Fibroblast of villous mesenchyme (primary cell): ENCODE measurements around the gene CAMSAP1. TPM values are rescaled to one million over a fixed set of nuclear protein-coding genes. Genes with fewer than 3 reads are reported as not detected.
"Not testable (repeated sequence)": the region's sequence is repeated elsewhere in the genome, so short reads cannot be mapped to it uniquely, and the experiment has no call there.

Source experiments
- DNase-seq: peaks from one replicate; pipeline ENCODE4 v3.0.0-alpha.2; 2010; ENCODE audit warnings: low read depth
- H3K4me3 ChIP-seq: 2 replicates; pipeline ENCODE4 v1.5.1; 2011; ENCODE audit warnings: low read depth, mild to moderate bottlenecking, low read length
- total RNA-seq: library from RNA; depleted of rRNA; stranded (reverse); fragments of >200 nt; gene quantifications from 2 replicates; pipeline ENCODE4 v1.2.3, GENCODE V29; 2012
- TF ChIP-seq, protein P1 (sequence below): IDR thresholded peaks from 2 replicates; pipeline ENCODE4 v1.5.1; 2012; ENCODE audit warnings: low read depth, mild to moderate bottlenecking, low read length; ENCODE audit not compliant: insufficient read depth

Gene CAMSAP1
- total RNA-seq, 1 donor, result 23.7 TPM

DNA sequence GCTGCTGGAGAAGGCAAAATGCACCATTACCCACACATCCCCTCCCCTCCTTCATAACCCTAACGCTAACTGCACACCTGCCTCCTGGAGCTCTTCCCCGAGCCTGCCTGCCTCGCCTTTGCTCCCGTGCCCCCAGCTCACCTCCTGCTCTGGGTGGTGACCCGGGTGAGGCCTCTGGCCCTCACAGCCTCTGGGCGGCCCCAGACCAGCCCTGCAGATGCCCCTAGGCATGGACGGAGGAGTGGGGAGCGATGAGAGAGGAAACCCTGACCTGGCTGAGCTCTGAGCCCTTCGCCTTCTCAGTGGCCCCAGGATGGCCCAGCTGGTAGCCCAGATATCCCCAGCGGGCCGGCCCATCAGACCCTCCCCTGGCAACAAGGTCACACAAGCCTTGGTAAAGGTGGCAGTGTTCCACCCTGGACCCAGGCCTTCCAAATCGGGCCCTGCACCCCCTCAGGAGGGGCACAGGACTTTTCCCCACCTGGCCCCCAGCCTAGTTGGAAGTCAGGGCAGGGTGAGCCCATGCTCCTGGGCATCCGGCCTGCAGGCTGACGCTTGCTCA is 14.5 kb upstream of the CAMSAP1 start:
- TF ChIP-seq, protein P1, sequence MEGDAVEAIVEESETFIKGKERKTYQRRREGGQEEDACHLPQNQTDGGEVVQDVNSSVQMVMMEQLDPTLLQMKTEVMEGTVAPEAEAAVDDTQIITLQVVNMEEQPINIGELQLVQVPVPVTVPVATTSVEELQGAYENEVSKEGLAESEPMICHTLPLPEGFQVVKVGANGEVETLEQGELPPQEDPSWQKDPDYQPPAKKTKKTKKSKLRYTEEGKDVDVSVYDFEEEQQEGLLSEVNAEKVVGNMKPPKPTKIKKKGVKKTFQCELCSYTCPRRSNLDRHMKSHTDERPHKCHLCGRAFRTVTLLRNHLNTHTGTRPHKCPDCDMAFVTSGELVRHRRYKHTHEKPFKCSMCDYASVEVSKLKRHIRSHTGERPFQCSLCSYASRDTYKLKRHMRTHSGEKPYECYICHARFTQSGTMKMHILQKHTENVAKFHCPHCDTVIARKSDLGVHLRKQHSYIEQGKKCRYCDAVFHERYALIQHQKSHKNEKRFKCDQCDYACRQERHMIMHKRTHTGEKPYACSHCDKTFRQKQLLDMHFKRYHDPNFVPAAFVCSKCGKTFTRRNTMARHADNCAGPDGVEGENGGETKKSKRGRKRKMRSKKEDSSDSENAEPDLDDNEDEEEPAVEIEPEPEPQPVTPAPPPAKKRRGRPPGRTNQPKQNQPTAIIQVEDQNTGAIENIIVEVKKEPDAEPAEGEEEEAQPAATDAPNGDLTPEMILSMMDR, result no peak
- no peak overlapping the region for H3K4me3 ChIP-seq
- no peak for DNase-seq

DNA sequence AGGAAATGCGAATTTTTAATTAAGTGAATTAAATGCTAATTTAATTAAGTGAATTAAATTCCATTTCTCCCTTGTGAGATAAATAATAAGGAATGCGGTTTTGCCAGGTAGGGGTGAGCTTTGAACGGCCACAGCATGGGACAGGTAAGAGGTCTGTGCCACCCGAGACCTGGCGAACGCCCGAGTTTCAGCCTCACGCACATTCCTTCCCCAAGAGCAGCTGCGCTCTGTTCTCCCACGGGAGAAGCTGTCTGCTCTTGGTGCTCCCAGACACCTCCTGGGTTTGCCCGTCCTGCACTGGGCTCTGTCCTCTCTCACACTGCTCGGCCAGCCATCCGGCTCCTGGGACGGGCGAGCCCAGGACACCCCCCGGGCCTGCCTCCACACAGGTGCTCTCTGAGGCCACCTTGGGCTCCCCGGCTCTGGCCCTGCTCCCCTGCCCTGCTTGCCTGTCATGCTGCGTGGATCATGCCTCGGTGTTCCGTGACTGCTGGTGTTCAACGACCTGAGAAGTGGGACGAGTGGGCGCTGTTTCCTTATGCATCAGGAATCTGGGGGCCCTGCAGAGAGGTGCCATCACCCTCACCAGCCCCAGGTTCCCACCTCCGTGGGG is 13.7 kb upstream of the CAMSAP1 start:
- TF ChIP-seq, protein P1, result no peak
- no peak overlapping the region for H3K4me3 ChIP-seq

DNA sequence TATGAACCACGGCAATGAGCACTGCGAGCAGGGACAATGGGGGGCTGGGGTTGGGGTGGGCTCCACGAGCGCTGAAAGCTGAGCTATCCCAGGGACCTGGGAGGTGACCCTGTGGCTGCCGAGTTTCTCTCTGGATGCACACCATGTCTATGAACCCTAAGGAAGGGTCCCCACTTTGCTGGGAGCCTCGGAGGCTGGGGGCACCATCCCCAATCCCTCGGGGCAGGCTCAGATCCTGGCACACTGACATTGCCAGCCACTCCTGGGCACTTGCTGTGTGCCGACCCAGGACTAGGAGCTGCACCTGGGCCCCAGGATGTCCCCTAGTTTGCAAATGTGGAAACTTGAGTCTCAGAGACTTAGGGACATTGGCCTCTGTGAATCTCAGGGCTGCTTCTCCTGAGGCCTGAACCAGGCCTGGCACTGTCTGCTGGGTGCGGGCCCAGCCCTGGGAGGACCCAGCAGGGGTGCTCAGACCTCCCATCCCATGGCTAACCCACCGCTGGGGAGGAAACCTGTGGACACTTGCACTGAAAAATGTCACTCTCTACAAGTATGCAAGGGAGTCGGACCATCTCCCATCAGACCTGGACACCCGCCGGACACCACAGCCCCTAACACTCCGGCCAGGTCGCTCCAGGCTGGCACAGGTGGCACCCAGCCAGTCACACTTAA is 13.0 kb upstream of the CAMSAP1 start:
- no peak overlapping the region for H3K4me3 ChIP-seq
- TF ChIP-seq, protein P1, result no peak
- DNase-seq, result no peak

More for the DNA sequence above, 13.7 kb upstream of the CAMSAP1 start:
- DNase-seq, result no peak

DNA sequence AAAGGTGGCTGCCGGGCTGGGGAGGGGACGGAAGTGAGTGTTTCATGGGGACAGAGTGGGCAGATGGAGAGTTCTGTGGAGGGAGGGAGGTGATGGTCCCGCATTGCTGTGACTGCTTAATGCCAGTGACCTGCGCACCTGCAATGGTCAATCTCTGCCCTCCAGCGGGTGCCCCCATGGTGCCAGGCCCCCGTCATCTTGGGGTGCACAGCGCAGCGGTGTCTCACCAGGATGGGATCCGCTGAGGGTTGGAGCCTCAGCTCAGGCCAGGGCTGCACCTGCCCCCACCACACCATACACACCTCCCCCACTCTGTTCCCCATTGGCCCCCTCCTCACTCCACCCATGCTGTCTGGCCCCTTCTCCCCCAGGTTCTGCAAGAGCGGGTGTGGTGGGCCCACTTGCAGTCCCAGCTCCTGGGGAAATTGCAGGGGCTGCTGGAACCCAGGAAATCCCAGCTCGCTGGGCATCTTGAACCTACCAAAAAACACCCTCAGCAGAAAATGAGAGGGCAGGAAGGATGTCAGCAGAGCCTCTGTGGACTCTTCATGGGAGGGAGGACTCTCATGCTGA is 12.1 kb upstream of the CAMSAP1 start:
- no peak for DNase-seq
- H3K4me3 ChIP-seq, result no peak overlapping the region
- TF ChIP-seq, protein P1, result no peak

DNA sequence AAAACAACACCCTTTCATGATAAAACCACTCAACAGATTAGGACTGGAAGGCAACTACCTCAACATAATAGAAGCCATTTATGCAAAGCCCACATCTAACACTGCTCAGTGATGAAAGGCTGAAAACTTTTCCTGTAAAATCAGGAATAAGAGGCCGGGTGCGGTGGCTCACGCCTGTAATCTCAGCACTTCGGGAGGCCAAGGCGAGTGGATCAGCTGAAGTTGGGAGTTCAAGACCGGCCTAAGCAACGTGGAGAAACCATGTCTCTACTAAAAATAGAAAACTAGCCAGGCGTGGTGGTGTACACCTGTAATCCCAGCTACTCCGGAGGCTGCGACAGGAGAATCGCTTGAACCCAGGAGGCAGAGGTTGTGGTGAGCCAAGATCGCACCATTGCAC is 8.9 kb upstream of the CAMSAP1 start:
- not testable (repeated sequence) for H3K4me3 ChIP-seq, DNase-seq

DNA sequence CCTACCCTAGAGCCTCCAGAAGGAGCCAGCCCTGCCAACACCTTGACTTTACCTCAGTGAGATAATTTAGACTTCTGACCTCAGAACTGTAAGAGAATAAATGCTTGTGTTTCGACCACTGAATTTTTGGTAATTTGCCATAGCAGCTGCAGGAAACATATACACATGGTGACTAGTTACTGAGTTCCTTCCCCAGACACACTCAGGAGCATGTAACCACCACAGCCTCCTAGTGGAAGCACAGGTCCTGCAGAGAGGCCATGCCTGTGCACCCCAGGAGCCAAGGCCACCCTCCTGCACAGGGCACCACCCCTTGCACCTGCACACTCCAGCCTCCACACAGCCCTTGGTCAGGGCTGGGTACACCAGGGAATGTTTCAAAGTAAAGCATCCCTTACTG is 7.6 kb upstream of the CAMSAP1 start:
- H3K4me3 ChIP-seq, result no peak overlapping the region
- DNase-seq, result peak; percentile 10

DNA sequence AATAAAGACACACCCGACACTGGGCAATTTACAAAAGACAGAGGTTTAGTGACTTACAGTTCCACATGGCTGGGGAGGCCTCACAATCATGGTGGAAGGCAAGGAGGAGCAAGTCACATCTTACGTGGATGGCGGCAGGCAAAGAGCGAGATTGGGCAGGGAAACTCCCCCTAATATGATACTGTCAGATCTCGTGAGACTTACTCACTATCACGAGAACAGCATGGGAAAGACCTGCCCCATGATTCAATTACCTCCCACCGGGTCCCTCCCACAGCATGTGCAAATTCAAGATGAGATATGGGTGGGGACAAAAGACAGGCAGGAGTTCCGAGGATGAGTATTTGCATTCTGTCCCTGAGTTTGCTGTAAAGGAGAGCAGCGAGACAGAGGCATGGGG is 3.9 kb upstream of the CAMSAP1 start:
- not testable (repeated sequence) for DNase-seq

More for the DNA sequence above, 7.6 kb upstream of the CAMSAP1 start:
- TF ChIP-seq, protein P1, result no peak

More for the DNA sequence above, 3.9 kb upstream of the CAMSAP1 start:
- not testable (repeated sequence) for H3K4me3 ChIP-seq
